ENCODE results near the gene RPL22.

The RPL22 gene

DNA sequence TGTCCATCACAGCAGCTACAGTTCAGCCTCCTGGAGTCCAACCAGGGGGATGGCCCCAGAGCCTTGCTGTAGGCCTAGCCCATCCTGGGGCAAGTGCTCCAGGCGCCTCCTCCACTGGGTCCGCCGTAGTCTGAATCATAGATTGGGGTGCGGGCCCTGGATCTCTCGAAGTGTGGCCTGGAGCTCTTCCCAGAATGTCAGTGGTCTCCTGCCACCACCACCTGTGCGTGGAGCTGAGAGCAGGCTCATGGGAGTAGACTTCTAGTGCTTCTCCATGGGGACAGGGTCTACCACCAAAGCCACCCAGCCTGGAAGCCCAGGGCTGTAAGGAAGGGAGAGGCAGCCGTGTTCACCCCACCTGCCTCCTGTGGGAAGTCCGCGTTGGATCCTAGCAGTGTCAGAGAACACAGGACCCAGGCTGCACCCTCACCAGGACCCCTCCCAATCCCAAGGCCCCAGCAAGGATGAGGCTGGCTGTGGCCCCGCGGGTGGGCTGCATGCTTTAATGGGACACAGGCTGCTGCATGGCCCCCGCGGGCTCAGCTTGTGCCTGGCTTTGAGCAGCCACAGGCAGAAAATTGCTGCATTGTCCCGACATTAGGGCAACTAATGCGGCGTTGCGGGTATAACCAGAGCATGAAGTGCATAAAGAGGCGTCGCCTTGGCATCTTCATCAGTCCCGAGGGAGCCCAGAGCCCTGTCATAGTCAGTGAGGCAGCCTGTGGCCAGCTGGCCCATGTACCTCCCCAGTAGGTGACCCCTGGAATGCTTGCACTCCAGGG is 43.8 kb upstream of the RPL22 start:
- Histone ChIP-seq H3K36me3 (ENCODE audit: insufficient read depth) (no peaks in the 10 kb centered on the region), H3K4me2 (no peak overlapping the region), H2AFZ (ENCODE audit: low read depth) (no peak overlapping the region), H3K4me3 (IDR thresholded peaks at IDR 0.05; ENCODE audit: insufficient read depth, low read depth, low read length) (no peak overlapping the region), H3K27me3 (ENCODE audit: insufficient read depth, low read depth) (peaks cover 73% of the 10 kb centered on the region), H4K20me1 (ENCODE audit: insufficient read depth) (no peaks in the 10 kb centered on the region), H3K79me2 (ENCODE audit: insufficient read depth, low read depth) (no peaks in the 10 kb centered on the region), H3K4me1 (ENCODE audit: low read depth, poor library complexity, severe bottlenecking) (peaks cover 11% of the 10 kb centered on the region), H3K27ac (no peak overlapping the region), H3K9ac (no peak overlapping the region)
- TF ChIP-seq, protein P1, sequence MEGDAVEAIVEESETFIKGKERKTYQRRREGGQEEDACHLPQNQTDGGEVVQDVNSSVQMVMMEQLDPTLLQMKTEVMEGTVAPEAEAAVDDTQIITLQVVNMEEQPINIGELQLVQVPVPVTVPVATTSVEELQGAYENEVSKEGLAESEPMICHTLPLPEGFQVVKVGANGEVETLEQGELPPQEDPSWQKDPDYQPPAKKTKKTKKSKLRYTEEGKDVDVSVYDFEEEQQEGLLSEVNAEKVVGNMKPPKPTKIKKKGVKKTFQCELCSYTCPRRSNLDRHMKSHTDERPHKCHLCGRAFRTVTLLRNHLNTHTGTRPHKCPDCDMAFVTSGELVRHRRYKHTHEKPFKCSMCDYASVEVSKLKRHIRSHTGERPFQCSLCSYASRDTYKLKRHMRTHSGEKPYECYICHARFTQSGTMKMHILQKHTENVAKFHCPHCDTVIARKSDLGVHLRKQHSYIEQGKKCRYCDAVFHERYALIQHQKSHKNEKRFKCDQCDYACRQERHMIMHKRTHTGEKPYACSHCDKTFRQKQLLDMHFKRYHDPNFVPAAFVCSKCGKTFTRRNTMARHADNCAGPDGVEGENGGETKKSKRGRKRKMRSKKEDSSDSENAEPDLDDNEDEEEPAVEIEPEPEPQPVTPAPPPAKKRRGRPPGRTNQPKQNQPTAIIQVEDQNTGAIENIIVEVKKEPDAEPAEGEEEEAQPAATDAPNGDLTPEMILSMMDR (conservative IDR thresholded peaks at IDR 0.05; ENCODE audit: low read depth, low read length) = no peak

DNA sequence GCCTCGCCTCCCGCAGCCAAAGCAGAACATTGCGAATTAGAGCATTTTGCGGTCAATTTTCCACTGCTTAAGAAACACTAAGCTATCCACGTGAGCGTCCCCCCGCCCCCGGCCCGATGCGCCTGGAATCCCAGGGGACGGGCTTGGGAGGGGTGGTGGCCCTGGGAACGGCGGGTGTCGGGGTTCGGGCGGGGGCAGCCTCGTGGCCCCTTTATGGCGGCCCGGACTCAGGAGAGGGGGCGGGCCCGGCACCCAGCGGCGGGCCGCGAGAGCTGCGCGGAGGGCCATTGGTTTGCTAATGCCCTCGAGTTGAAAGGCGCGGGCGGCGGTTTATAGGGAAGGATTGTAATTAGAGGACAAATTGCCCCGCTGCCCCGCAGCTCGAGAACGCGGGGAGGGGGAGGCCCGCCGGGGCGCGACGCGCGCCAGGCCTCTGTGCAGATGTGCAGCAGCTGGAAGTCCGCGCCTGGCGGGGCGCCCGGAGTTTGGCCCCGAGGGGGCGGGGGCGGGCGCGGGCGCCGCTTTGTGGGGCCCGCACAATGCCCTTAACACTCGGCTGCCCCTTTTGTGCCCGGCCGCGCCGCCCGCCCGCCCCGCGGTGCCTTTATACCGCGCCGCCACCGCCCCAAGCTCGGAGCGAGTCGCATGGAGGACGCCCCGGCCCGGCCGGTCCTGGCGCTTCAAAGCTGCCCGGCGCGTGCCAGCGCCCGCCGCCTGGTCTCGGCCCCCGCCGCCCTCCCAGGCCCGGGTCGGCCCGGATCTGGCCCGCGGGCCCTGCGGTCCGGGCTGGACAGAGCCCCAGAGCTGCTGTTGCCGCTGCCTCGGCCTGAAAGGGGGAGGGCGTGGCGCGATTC is 42.7 kb upstream of the RPL22 start:
- Histone ChIP-seq H3K4me3 (IDR thresholded peaks at IDR 0.05; ENCODE audit: insufficient read depth, low read depth, low read length) (no peak overlapping the region), H3K4me1 (ENCODE audit: low read depth, poor library complexity, severe bottlenecking) (peaks cover 11% of the 10 kb centered on the region), H3K36me3 (ENCODE audit: insufficient read depth) (no peaks in the 10 kb centered on the region)

DNA sequence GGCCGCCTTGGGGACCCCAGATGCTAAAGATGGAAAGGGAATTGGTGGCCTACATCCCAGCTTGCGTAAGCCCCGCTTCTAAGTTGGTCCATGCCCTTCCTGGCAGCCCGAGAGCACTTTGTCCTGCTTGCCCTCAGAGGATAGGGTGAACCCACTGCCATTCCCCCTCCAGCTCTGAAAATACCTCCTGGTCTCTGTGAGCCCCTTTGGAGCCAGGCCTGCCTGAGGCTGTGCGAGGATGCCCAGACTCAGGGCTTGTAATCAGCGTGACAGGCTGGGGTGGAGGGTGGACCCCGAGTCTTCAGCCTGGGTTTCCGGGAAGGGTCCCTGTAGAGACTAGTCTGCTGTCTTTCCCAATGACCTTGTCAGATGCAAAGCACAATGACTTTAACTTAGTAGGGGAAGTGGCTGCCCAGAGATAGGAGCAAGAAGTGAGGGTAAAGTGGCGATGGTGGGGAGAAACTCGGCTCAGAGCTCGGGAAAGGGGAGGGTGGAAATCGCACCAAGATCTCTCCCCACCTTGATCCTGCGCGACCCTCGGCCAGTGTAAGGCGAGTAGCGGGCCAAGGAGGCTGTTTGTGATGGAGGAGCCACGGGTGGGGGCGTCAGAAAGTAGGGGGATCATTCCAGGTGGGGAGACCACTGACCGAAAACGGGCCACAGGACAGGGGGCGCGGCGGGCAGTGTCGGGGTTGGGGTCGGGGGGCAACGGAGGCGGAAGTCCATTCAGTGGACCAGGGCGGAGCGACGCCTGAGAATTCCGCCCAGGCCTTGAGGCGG is 41.9 kb upstream of the RPL22 start:
- Histone ChIP-seq H3K36me3 (ENCODE audit: insufficient read depth) (no peaks in the 10 kb centered on the region), H3K4me3 (IDR thresholded peaks at IDR 0.05; ENCODE audit: insufficient read depth, low read depth, low read length) (no peak overlapping the region), H3K9ac (no peak overlapping the region), H2AFZ (ENCODE audit: low read depth) (no peak overlapping the region), H3K27me3 (ENCODE audit: insufficient read depth, low read depth) (peaks cover 68% of the 10 kb centered on the region), H3K4me1 (ENCODE audit: low read depth, poor library complexity, severe bottlenecking) (peaks cover 8% of the 10 kb centered on the region), H3K79me2 (ENCODE audit: insufficient read depth, low read depth) (no peaks in the 10 kb centered on the region), H3K4me2 (no peak overlapping the region), H4K20me1 (ENCODE audit: insufficient read depth) (no peaks in the 10 kb centered on the region), H3K27ac (no peak overlapping the region)
- TF ChIP-seq, protein P1 (conservative IDR thresholded peaks at IDR 0.05; ENCODE audit: low read depth, low read length) = no peak

More for the DNA sequence above, 42.7 kb upstream of the RPL22 start:
- TF ChIP-seq, protein P1 (conservative IDR thresholded peaks at IDR 0.05; ENCODE audit: low read depth, low read length) = no peak
- no peak overlapping the region for H3K9ac ChIP-seq
- no peaks in the 10 kb centered on the region for H3K79me2 ChIP-seq (ENCODE audit: insufficient read depth, low read depth)
- H4K20me1 ChIP-seq (ENCODE audit: insufficient read depth) = no peaks in the 10 kb centered on the region
- H3K27me3 ChIP-seq (ENCODE audit: insufficient read depth, low read depth) = peaks cover 71% of the 10 kb centered on the region
- no peak overlapping the region for H2AFZ ChIP-seq (ENCODE audit: low read depth)
- H3K27ac ChIP-seq = no peak overlapping the region
- H3K4me2 ChIP-seq = no peak overlapping the region

DNA sequence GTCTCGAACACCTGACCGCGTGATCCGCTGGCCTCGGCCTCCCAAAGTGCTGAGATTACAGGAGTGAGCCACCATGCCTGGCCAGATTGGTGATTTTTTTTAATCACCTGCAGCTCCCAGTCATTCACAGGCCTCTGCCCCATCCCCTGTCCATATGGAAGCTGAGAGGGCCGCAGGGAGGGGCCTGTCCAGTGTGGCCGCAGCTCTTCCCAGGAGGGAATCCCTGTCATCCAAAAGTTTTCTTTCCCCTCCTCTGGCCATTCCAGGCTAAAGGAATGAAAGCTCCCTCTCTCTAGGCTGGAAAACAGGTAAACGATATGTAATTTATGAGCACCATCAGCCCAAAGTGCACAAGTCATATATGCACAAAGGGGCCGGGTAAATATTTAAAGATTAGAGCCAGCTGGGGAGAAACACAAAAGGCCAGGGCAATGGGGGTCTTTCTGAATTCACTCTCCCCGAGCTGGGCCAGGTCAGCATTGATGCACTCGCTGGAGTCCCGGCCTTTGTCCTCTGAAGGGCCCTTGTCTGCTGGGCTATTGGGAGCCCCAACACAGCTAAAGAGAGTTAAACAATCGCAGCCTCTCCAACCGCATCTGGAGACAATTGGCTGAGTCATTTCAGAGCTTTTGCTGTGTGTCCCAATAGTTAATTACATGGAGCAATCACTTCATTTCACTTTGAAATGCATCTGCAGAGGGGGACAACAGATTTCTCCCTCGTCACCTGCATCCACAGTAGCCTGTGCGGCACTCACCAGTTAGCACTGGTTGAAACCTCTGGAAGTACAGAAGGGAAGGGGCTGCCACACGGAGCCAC is 40.8 kb upstream of the RPL22 start:
- no peaks in the 10 kb centered on the region for H3K36me3 ChIP-seq (ENCODE audit: insufficient read depth)
- peaks cover 61% of the 10 kb centered on the region for H3K27me3 ChIP-seq (ENCODE audit: insufficient read depth, low read depth)
- no peak overlapping the region for H3K4me2 ChIP-seq
- H2AFZ ChIP-seq (ENCODE audit: low read depth) = no peak overlapping the region
- no peak overlapping the region for H3K9ac ChIP-seq
- H3K4me3 ChIP-seq (IDR thresholded peaks at IDR 0.05; ENCODE audit: insufficient read depth, low read depth, low read length) = no peak overlapping the region
- no peaks in the 10 kb centered on the region for H4K20me1 ChIP-seq (ENCODE audit: insufficient read depth)
- peaks cover under 1% of the 10 kb centered on the region for H3K4me1 ChIP-seq (ENCODE audit: low read depth, poor library complexity, severe bottlenecking)
- H3K79me2 ChIP-seq (ENCODE audit: insufficient read depth, low read depth) = peaks cover 3% of the 10 kb centered on the region
- H3K27ac ChIP-seq = no peak overlapping the region
- TF ChIP-seq, protein P1 (conservative IDR thresholded peaks at IDR 0.05; ENCODE audit: low read depth, low read length) = no peak

All from KMS-11 (cell line).